ENCODE data around the gene DDX10.

GRCh38 chr11:108923413-108923812 is 258.5 kb downstream of the DDX10 start:
- TF ChIP-seq CTCF (IDR thresholded peaks at IDR 0.05): no peak
- no peak for TF ChIP-seq POLR2A (IDR thresholded peaks at IDR 0.05)

Measured in testis (tissue), 2 donors.